Measurements from ENCODE around the gene EXOC7. TPM values are rescaled to one million over a fixed set of nuclear protein-coding genes. Genes with fewer than 3 reads are reported as not detected.

EXOC7 gene
- total RNA-seq, 1 experiment from 2014 or later: 117 TPM

DNA sequence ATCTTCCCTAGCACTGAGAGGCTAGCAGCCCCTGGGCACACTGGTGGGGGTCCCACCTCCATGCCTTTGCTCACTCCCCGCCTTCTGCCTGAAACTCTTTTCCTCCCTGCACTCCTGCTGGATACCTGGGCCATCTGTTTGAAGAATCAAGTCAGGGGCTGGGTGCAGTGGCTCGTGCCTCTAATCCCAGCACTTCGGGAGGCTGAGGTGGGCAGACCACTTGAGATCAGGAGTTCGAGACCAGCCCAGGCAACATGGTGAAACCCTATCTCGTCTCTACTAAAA, 21.7 kb upstream of the EXOC7 start:
- POLR2A ChIA-PET (ENCODE audit: low non-redundant PET): no interaction called here

DNA sequence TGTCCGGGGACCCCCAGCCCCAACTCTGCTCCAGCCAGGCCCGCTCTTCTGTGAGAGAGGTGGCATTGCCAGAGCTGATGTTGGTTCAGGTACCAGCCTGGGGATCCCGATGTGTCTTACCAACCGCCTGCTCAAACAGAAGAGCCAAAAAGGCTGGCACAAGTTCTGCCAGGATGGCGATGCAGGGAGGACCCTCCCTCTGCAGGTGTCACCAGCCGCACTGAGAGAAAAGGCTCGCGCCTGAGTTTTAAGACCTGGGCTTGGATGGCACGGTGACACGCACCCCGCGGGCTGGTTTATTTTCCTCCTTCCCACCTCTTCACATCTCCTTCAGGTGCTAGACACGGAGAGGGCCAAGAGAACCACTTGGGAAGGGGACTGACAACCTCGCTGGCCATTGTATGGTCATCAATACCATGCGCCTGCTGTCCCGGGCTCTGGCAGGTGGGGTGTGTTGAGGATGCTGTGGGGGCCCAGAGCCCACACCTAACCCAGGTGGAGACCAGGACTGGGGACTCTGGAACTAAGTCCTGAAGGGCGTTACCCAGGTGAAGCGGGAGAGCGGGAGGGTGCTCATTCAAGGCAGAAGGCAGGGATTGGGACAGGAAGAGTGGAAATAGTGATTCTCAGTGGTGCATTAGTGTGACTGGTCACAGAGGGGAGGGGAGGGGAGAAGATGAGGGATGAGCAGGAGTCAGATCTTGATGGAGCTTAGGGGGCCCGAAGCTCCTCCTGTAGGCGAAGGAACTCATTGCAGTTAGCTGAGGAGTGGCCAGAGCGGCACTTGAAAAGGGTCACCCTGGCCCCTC, 21.2 kb upstream of the EXOC7 start:
- intact Hi-C loops (cut with micrococcal nuclease; ENCODE audit: unreplicated experiment): no loop called here
- TF ChIP-seq EZH2 (IDR thresholded peaks at IDR 0.05; ENCODE audit: borderline replicate concordance, low read depth, low read length, poor library complexity, severe bottlenecking): no peak
- TF ChIP-seq, protein P1, sequence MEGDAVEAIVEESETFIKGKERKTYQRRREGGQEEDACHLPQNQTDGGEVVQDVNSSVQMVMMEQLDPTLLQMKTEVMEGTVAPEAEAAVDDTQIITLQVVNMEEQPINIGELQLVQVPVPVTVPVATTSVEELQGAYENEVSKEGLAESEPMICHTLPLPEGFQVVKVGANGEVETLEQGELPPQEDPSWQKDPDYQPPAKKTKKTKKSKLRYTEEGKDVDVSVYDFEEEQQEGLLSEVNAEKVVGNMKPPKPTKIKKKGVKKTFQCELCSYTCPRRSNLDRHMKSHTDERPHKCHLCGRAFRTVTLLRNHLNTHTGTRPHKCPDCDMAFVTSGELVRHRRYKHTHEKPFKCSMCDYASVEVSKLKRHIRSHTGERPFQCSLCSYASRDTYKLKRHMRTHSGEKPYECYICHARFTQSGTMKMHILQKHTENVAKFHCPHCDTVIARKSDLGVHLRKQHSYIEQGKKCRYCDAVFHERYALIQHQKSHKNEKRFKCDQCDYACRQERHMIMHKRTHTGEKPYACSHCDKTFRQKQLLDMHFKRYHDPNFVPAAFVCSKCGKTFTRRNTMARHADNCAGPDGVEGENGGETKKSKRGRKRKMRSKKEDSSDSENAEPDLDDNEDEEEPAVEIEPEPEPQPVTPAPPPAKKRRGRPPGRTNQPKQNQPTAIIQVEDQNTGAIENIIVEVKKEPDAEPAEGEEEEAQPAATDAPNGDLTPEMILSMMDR (conservative IDR thresholded peaks at IDR 0.05; ENCODE audit: low read depth, low read length): peak; percentile 47; the same call in 1 of the 2 replicates
- CTCF ChIA-PET: interaction anchor here (0.6 to 1.7 kb wide), 4 partner anchors 24 to 124 kb away, joined by 3 to 6 read pairs (median 4); partner anchors contain the start of gene CDK3
- Histone ChIP-seq H3K4me1 (ENCODE audit: insufficient read depth, low read length, poor library complexity, severe bottlenecking) (no peaks in the 10 kb centered on the region), H3K9me3 (ENCODE audit: low read depth, low read length, poor library complexity, severe bottlenecking) (no peaks in the 10 kb centered on the region), H3K27me3 (replicated peaks; ENCODE audit: insufficient read depth, low read depth, low read length, poor library complexity) (no peaks in the 10 kb centered on the region), H3K36me3 (ENCODE audit: insufficient read depth, low read length, poor library complexity, severe bottlenecking) (no peaks in the 10 kb centered on the region), H3K4me3 (ENCODE audit: low read depth, low read length, poor library complexity, severe bottlenecking) (no peak overlapping the region), H3K27ac (ENCODE audit: low read depth, low read length, poor library complexity, severe bottlenecking) (no peak overlapping the region)
- POLR2A ChIA-PET (ENCODE audit: low non-redundant PET): no interaction called here
- no TSS peak for BruUV-seq (replicated peaks)
- DNase-seq (ENCODE audit: low spot score): peak; percentile 56

More for the DNA sequence above, 21.7 kb upstream of the EXOC7 start:
- CTCF ChIA-PET: interaction anchor here (0.6 to 1.7 kb wide), 3 partner anchors 56 to 125 kb away, joined by 3 to 6 read pairs (median 4); partner anchors contain the start of gene CDK3
- H3K4me3 ChIP-seq (ENCODE audit: low read depth, low read length, poor library complexity, severe bottlenecking): no peak overlapping the region
- H3K4me1 ChIP-seq (ENCODE audit: insufficient read depth, low read length, poor library complexity, severe bottlenecking): no peaks in the 10 kb centered on the region
- TF ChIP-seq, protein P1 (conservative IDR thresholded peaks at IDR 0.05; ENCODE audit: low read depth, low read length): no peak
- TF ChIP-seq EZH2 (IDR thresholded peaks at IDR 0.05; ENCODE audit: borderline replicate concordance, low read depth, low read length, poor library complexity, severe bottlenecking): no peak
- DNase-seq (ENCODE audit: low spot score): no peak
- intact Hi-C loops (cut with micrococcal nuclease; ENCODE audit: unreplicated experiment): no loop called here
- no peaks in the 10 kb centered on the region for H3K36me3 ChIP-seq (ENCODE audit: insufficient read depth, low read length, poor library complexity, severe bottlenecking)
- H3K27ac ChIP-seq (ENCODE audit: low read depth, low read length, poor library complexity, severe bottlenecking): no peak overlapping the region
- H3K9me3 ChIP-seq (ENCODE audit: low read depth, low read length, poor library complexity, severe bottlenecking): no peaks in the 10 kb centered on the region
- no TSS peak for BruUV-seq (replicated peaks)
- H3K27me3 ChIP-seq (replicated peaks; ENCODE audit: insufficient read depth, low read depth, low read length, poor library complexity): no peaks in the 10 kb centered on the region

DNA sequence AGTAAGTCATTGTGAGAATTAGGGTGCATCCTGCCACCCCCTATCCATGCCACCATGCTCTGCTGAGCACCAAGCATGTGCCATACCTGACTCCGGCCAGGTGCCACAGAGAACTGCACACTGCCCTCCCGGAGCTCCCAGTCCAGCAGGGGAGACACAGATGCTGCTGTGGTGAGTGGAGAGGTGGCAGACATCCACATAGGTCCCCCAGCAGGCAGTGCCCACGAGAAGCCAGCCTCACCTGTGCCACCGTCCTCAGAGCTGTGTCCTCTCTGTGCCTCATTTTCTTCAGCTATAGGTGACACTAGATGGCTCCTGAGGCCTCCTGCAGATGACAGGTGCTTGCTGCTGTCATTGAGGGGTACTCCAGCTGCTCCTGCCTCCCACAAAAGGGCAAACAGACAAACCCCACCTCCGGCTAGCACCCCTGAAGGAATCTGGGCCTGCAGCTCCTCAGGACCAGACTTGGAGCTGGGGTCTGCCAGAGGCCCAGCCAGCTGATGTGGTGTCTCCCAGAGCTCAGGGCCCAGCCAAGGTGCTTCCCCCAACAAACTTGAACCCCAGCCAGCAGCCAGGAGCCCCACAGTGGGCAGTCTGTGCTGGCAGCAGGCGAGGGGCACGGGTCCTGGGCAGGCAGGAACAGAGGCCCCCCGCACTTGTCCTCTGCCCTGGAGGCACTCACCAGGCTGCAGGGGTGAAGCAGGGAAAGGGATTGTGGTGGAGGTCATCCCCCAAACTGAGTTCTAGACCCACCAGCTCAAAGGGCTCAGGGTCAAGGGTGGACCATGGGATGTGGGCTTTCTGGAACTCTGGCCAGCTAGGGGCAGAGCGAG, 20.4 kb upstream of the EXOC7 start:
- no peaks in the 10 kb centered on the region for H3K36me3 ChIP-seq (ENCODE audit: insufficient read depth, low read length, poor library complexity, severe bottlenecking)
- BruUV-seq (replicated peaks): no TSS peak
- TF ChIP-seq, protein P1 (conservative IDR thresholded peaks at IDR 0.05; ENCODE audit: low read depth, low read length): no peak
- TF ChIP-seq EZH2 (IDR thresholded peaks at IDR 0.05; ENCODE audit: borderline replicate concordance, low read depth, low read length, poor library complexity, severe bottlenecking): no peak
- DNase-seq (ENCODE audit: low spot score): no peak
- no peaks in the 10 kb centered on the region for H3K9me3 ChIP-seq (ENCODE audit: low read depth, low read length, poor library complexity, severe bottlenecking)
- no peaks in the 10 kb centered on the region for H3K27me3 ChIP-seq (replicated peaks; ENCODE audit: insufficient read depth, low read depth, low read length, poor library complexity)
- ChIA-PET CTCF (interaction anchor here (0.6 to 1.7 kb wide), 3 partner anchors 24 to 58 kb away, joined by 3 to 10 read pairs (median 4); no protein-coding TSS in a partner anchor), POLR2A (ENCODE audit: low non-redundant PET) (no interaction called here)
- intact Hi-C loops (cut with micrococcal nuclease; ENCODE audit: unreplicated experiment): no loop called here
- H3K4me1 ChIP-seq (ENCODE audit: insufficient read depth, low read length, poor library complexity, severe bottlenecking): no peaks in the 10 kb centered on the region
- H3K4me3 ChIP-seq (ENCODE audit: low read depth, low read length, poor library complexity, severe bottlenecking): no peak overlapping the region
- no peak overlapping the region for H3K27ac ChIP-seq (ENCODE audit: low read depth, low read length, poor library complexity, severe bottlenecking)

All from A673 (cell line).